ENCODE results near the gene GOLGA2.
A peak's percentile ranks its signal among the peaks of the same experiment; 100 is the strongest.

The GOLGA2 gene, protein sequence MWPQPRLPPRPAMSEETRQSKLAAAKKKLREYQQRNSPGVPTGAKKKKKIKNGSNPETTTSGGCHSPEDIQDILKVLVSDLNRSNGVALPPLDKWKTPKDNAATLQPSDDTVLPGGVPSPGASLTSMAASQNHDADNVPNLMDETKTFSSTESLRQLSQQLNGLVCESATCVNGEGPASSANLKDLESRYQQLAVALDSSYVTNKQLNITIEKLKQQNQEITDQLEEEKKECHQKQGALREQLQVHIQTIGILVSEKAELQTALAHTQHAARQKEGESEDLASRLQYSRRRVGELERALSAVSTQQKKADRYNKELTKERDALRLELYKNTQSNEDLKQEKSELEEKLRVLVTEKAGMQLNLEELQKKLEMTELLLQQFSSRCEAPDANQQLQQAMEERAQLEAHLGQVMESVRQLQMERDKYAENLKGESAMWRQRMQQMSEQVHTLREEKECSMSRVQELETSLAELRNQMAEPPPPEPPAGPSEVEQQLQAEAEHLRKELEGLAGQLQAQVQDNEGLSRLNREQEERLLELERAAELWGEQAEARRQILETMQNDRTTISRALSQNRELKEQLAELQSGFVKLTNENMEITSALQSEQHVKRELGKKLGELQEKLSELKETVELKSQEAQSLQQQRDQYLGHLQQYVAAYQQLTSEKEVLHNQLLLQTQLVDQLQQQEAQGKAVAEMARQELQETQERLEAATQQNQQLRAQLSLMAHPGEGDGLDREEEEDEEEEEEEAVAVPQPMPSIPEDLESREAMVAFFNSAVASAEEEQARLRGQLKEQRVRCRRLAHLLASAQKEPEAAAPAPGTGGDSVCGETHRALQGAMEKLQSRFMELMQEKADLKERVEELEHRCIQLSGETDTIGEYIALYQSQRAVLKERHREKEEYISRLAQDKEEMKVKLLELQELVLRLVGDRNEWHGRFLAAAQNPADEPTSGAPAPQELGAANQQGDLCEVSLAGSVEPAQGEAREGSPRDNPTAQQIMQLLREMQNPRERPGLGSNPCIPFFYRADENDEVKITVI

DNA sequence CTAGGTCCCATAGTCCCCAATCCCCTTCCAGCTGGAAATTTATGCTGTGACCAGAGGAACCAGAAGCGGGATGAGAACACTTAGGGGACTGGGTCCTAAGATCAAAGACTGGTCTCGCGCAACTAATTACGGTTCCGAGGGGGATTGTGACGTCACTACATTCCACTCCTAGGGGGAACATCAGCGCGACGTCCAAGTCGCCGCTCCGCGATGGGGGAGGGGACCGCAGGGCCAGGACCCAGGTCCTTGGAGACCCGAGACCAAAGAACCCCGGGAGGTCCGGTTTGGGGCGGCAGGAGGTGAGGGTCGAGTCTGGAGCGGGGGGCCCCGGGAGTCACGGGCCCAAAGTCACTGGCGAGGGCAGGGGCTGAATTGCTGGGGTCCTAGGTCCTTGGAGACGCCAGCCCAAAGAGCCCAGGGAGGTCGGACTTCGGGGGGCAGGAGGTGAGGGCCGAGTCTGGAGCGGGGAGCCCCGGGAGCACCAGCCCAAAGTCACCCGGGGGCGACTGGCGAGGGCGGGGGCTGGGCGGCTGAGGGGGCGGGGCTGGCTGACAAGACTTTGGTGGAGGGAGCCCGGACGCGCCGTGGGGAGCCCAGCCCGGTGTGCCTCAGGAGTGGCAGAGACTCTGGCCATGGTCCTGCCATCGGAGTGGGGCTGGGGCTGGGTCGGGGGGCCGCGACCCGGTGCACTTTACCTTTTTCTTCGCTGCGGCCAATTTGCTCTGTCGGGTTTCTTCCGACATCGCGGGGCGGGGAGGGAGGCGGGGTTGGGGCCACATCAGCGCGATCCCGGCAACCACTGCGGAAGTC lies at the start of gene GOLGA2:
GOLGA2 (minus strand) TSS at position 810 of the 810 bp plus-strand sequence; CDS start at position 779, 31 bp downstream.
- peak within 1 kb of the TSS; percentile 95 for H3K4me3 ChIP-seq (ENCODE audit: low read length)
- TF ChIP-seq, protein P1, sequence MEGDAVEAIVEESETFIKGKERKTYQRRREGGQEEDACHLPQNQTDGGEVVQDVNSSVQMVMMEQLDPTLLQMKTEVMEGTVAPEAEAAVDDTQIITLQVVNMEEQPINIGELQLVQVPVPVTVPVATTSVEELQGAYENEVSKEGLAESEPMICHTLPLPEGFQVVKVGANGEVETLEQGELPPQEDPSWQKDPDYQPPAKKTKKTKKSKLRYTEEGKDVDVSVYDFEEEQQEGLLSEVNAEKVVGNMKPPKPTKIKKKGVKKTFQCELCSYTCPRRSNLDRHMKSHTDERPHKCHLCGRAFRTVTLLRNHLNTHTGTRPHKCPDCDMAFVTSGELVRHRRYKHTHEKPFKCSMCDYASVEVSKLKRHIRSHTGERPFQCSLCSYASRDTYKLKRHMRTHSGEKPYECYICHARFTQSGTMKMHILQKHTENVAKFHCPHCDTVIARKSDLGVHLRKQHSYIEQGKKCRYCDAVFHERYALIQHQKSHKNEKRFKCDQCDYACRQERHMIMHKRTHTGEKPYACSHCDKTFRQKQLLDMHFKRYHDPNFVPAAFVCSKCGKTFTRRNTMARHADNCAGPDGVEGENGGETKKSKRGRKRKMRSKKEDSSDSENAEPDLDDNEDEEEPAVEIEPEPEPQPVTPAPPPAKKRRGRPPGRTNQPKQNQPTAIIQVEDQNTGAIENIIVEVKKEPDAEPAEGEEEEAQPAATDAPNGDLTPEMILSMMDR (conservative IDR thresholded peaks at IDR 0.05; ENCODE audit: low read length) = no peak
- peak; percentile 62 for DNase-seq (ENCODE audit: low read depth)

DNA sequence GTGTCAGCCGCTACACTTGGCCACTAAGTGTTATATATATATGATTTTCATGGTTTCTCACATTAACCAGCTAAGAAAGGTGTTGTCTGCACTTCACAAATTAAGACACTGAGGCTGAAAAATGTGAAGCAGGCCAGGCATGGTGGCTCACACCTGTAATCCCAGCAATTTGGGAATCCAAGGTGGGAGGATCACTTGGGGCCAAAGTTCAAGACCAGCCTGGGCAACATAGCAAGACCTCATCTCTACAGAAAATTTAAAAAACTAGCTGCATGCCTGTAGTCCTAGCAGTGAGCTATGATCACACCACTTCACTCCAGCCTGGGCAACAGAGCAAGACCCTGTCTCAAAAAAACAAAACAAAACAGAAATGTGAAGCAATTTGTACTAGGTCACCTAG lies 48.6 kb upstream of the GOLGA2 start:
- DNase-seq (ENCODE audit: low read depth) = no peak
- no peak overlapping the region for H3K4me3 ChIP-seq (ENCODE audit: low read length)
- TF ChIP-seq, protein P1 (conservative IDR thresholded peaks at IDR 0.05; ENCODE audit: low read length) = no peak

DNA sequence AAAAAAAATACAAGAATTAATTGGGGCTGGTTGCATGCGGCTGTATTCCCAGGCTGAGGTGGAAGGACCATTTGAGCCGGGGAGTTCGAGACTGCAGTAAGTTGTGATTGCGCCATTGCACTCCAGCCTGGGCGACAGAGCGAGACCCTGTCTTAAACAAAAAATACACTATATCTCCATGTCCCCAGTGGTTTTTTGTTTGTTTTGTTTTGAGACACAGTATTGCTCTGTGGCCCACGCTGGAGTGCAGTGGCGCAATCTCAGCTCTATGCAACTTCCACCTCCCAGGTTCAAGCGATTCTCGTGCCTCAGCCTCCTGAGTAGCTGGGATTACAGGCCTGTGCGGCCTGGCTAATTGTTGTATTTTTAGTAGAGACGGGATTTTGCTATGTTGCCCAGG lies 48.0 kb upstream of the GOLGA2 start:
- TF ChIP-seq, protein P1 (conservative IDR thresholded peaks at IDR 0.05; ENCODE audit: low read length) = no peak
- DNase-seq (ENCODE audit: low read depth) = no peak
- H3K4me3 ChIP-seq (ENCODE audit: low read length) = peak overlapping the region; percentile 77

DNA sequence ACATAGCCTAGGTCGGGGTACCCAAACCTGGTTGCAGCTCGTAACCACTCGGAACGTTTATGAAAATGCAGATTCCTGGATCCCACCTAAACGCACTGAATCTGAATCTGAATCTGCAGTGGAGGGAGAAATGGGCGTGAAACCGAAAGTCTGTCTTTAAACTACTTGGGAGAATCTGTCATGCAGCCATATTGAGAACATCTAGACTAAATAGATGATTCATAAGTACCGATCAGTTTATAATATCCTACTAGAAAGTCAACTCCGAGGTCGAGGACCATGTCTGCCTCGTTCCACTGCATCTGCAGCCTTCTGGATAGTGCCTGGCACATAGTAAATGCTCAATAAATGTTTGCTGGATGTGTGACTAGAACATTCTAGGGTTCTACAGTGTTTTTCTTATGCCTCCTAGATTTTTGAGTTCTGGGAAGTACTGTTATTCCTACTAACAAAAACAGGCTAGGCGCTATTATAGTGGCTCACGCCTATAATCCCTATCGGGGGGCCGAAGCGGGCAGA lies 47.5 kb upstream of the GOLGA2 start:
- peak; percentile 25 for DNase-seq (ENCODE audit: low read depth)
- TF ChIP-seq, protein P1 (conservative IDR thresholded peaks at IDR 0.05; ENCODE audit: low read length) = no peak
- peak overlapping the region; percentile 77 for H3K4me3 ChIP-seq (ENCODE audit: low read length)

DNA sequence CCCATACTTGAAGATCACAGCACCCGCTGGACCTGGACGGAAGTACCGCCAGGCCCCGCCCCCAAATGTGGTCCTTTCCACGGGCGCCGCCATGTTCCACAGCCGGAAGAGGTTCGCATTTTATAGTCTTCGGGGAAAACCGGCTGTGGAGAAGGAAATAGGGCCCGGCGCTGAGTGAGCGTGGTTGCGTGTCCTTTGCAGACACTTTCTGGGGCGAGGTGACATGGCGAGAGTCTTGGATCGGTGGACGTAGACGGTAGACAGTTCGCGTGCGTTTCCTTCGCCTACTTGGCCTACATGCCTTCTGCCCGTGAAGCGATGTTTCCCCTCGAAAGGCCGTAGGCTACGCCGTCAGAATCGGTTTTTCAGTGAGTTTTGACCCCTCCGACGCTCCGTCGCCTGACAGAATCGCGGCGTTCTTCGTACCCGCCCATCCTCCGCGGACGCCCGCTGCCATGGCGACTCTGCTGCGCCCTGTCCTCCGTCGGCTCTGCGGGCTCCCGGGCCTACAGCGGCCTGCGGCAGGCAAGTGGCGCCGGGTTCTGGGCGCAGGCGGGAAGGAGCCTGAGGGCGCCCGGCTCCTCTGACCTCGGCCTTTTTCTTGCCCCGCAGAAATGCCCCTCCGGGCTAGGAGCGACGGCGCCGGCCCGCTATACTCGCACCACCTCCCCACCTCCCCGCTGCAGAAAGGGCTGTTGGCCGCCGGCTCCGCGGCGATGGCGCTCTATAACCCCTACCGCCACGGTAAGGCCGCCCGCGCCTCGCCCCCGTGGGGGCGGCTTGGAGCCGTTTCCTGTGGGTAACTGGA lies 46.8 kb upstream of the GOLGA2 start, which contains the start of the genes COQ4 and TRUB2:
COQ4 (plus strand) TSS at position 436 of the 808 bp plus-strand sequence; CDS start at position 456, 20 bp downstream.
TRUB2 (minus strand) TSS at position 44 of the 808 bp plus-strand sequence; CDS start at position 5, 39 bp downstream.
- DNase-seq (ENCODE audit: low read depth) = peak; percentile 92
- TF ChIP-seq, protein P1 (conservative IDR thresholded peaks at IDR 0.05; ENCODE audit: low read length) = no peak
- H3K4me3 ChIP-seq (ENCODE audit: low read length) = peak within 1 kb of the TSS; percentile 77
